HG02588 (cell line): ENCODE measurements around the gene C5orf34.
"Not testable (repeated sequence)": the region's sequence is repeated elsewhere in the genome, so short reads cannot be mapped to it uniquely, and the experiment has no call there.

Experiments
- ATAC-seq: cut with Tn5 transposase; IDR thresholded peaks from one replicate; pipeline ENCODE4 v1.9.1; 2021; ENCODE audit warnings: mild to moderate bottlenecking, moderate library complexity; ENCODE audit not compliant: unreplicated experiment

The C5orf34 gene

GRCh38 chr5:43514816-43515677, at the start of gene C5orf34:
Gene C5orf34, minus strand, starts transcription at chr5:43515148. Its CDS starts 5,809 bp downstream, at chr5:43509339.
- peak; percentile 99 for ATAC-seq

GRCh38 chr5:43564289-43564850, 49.4 kb upstream of the C5orf34 start:
- ATAC-seq, result no peak

GRCh38 chr5:43563321-43563720, 48.4 kb upstream of the C5orf34 start:
- no peak for ATAC-seq

- no peak for ATAC-seq
Observed at GRCh38 chr5:43561356-43561755, 46.4 kb upstream of the C5orf34 start.

- ATAC-seq, result no peak
Observed at GRCh38 chr5:43560128-43560527, 45.2 kb upstream of the C5orf34 start.

- peak; percentile 72 for ATAC-seq
Observed at GRCh38 chr5:43556857-43557542, 42.1 kb upstream of the C5orf34 start, which contains the start of gene PAIP1. Gene PAIP1, minus strand, starts transcription at chr5:43557077. Its CDS starts 231 bp downstream, at chr5:43556846.

GRCh38 chr5:43556607-43556856, 41.6 kb upstream of the C5orf34 start:
- peak; percentile 91 for ATAC-seq

GRCh38 chr5:43555895-43556606, 41.1 kb upstream of the C5orf34 start:
- ATAC-seq, result no peak

GRCh38 chr5:43554497-43554896, 39.5 kb upstream of the C5orf34 start:
- ATAC-seq, result no peak

- ATAC-seq, result no peak
Observed at GRCh38 chr5:43553381-43553780, 38.4 kb upstream of the C5orf34 start.

- no peak for ATAC-seq
Observed at GRCh38 chr5:43551731-43552130, 36.8 kb upstream of the C5orf34 start.

GRCh38 chr5:43549272-43549671, 34.3 kb upstream of the C5orf34 start:
- ATAC-seq, result not testable (repeated sequence)

- ATAC-seq, result no peak
Observed at GRCh38 chr5:43548358-43548757, 33.4 kb upstream of the C5orf34 start.

GRCh38 chr5:43547532-43547931, 32.6 kb upstream of the C5orf34 start:
- no peak for ATAC-seq

GRCh38 chr5:43543434-43543833, 28.5 kb upstream of the C5orf34 start:
- no peak for ATAC-seq

- no peak for ATAC-seq
Observed at GRCh38 chr5:43540746-43541145, 25.8 kb upstream of the C5orf34 start.

- no peak for ATAC-seq
Observed at GRCh38 chr5:43536972-43537371, 22.0 kb upstream of the C5orf34 start.

GRCh38 chr5:43533646-43534045, 18.7 kb upstream of the C5orf34 start:
- ATAC-seq, result no peak

- ATAC-seq, result no peak
Observed at GRCh38 chr5:43530648-43531047, 15.7 kb upstream of the C5orf34 start.

- no peak for ATAC-seq
Observed at GRCh38 chr5:43523662-43524072, 8.7 kb upstream of the C5orf34 start.

GRCh38 chr5:43520615-43521014, 5.7 kb upstream of the C5orf34 start:
- ATAC-seq, result no peak
